Keratinocyte (primary cell): ENCODE results near the gene ANKRD24. TPM values are rescaled to one million over a fixed set of nuclear protein-coding genes. Genes with fewer than 3 reads are reported as not detected.

Experiments used
- DNase-seq: peaks from one replicate; pipeline ENCODE4 v3.0.0-alpha.2; 2011; ENCODE audit warnings: low read depth, missing footprints, low spot score
- FAIRE-seq: peaks from 2 replicates; lab custom pipeline; 2011; peaks lifted over from hg19 to GRCh38; lab: Jason Lieb, UNC
- H2AFZ ChIP-seq: 2 replicates; pipeline ENCODE4 v1.6.0; 2012; ENCODE audit warnings: low read length, control low read depth, inconsistent platforms; ENCODE audit not compliant: control insufficient read depth
- H3K27ac ChIP-seq: 2 replicates; pipeline ENCODE4 v1.5.1; 2011; ENCODE audit warnings: low read length; ENCODE audit not compliant: control insufficient read depth, insufficient read depth
- H3K27me3 ChIP-seq: 3 replicates; pipeline ENCODE4 v1.6.0; 2011; ENCODE audit warnings: low read length; ENCODE audit not compliant: control insufficient read depth, insufficient read depth; ENCODE audit errors: extremely low read depth
- H3K36me3 ChIP-seq, 2 experiments: 2 replicates in 1 of 2; 3 replicates in 1 of 2; pipeline ENCODE4 v1.5.1; 2011; ENCODE audit warnings: low read length in 2 of 2, mild to moderate bottlenecking in 1 of 2; ENCODE audit not compliant: control insufficient read depth in 2 of 2, insufficient read depth in 2 of 2; ENCODE audit errors: extremely low read depth in 1 of 2
- H3K4me1 ChIP-seq: 3 replicates; pipeline ENCODE4 v1.5.1; 2011; ENCODE audit warnings: low read length; ENCODE audit not compliant: control insufficient read depth, insufficient read depth; ENCODE audit errors: extremely low read depth
- H3K4me2 ChIP-seq: 3 replicates; pipeline ENCODE4 v1.6.0; 2011; ENCODE audit warnings: low read depth, low read length; ENCODE audit not compliant: control insufficient read depth, insufficient read depth; ENCODE audit errors: extremely low read depth
- H3K4me3 ChIP-seq, 3 experiments: fragments of 200-600 bp in 1 of 3; sonication (generic) in 1 of 3; 2 replicates in 2 of 3; 3 replicates in 1 of 3; pipeline ENCODE4 v1.5.1; 2011 to 2016; ENCODE audit warnings: low read length in 3 of 3, mild to moderate bottlenecking in 3 of 3, control low read depth in 2 of 3, inconsistent platforms in 1 of 3, low read depth in 1 of 3, mixed read lengths in 1 of 3, mixed run types in 1 of 3, moderate library complexity in 1 of 3; ENCODE audit not compliant: control insufficient read depth in 2 of 3, insufficient read depth in 2 of 3; ENCODE audit errors: extremely low read depth in 1 of 3
- H3K79me2 ChIP-seq: 2 replicates; pipeline ENCODE4 v1.6.0; 2012; ENCODE audit warnings: low read length; ENCODE audit not compliant: control insufficient read depth, insufficient read depth
- H3K9ac ChIP-seq: 3 replicates; pipeline ENCODE4 v1.6.0; 2011; ENCODE audit warnings: low read length; ENCODE audit not compliant: control insufficient read depth, insufficient read depth; ENCODE audit errors: extremely low read depth
- H3K9me1 ChIP-seq: 3 replicates; pipeline ENCODE4 v1.6.0; 2011; ENCODE audit warnings: low read length; ENCODE audit not compliant: control insufficient read depth, insufficient read depth; ENCODE audit errors: extremely low read depth
- H3K9me3 ChIP-seq: 2 replicates; pipeline ENCODE4 v1.5.1; 2012; ENCODE audit warnings: low read depth, low read length; ENCODE audit not compliant: control insufficient read depth
- H4K20me1 ChIP-seq: 3 replicates; pipeline ENCODE4 v1.6.0; 2011; ENCODE audit warnings: low read length; ENCODE audit not compliant: control insufficient read depth, insufficient read depth; ENCODE audit errors: extremely low read depth
- EZH2 ChIP-seq: IDR thresholded peaks from one replicate; pipeline ENCODE4 v1.6.1; 2012; ENCODE audit warnings: inconsistent platforms, mild to moderate bottlenecking, low read length, moderate library complexity
- dilution Hi-C: fragments of 300-500 bp; cut with MboI; formaldehyde crosslinking; loops from one replicate; pipeline ENCODE4 v1.7.0; 2020; ENCODE audit warnings: low sequenced_read_pairs; ENCODE audit not compliant: extremely low pct_ligation_motif_present
- polyA plus RNA-seq, 5 experiments: library from polyadenylated mRNA; depleted of rRNA in 3 of 5; stranded (reverse) in 3 of 5; stranded (forward) in 1 of 5; unstranded in 1 of 5; fragments of >200 nt; gene quantifications; 1 replicate in 1 of 5; 2 replicates in 3 of 5; 3 replicates in 1 of 5; pipeline versions ENCODE4 v1.2.1 to v1.2.3, GENCODE V29; 2011 to 2012; ENCODE audit warnings: missing spikeins in 2 of 5, low read depth in 1 of 5, low replicate concordance in 1 of 5
- TF ChIP-seq, protein P1 (sequence below), 3 experiments: IDR thresholded peaks in 1 of 3; conservative IDR thresholded peaks in 1 of 3; optimal IDR thresholded peaks in 1 of 3; 2 replicates in 2 of 3; 3 replicates in 1 of 3; pipeline versions ENCODE3 to v1.5.1; 2011; ENCODE audit warnings: low read length in 3 of 3, mild to moderate bottlenecking in 3 of 3, moderate library complexity in 2 of 3, control low read depth in 1 of 3, inconsistent platforms in 1 of 3; ENCODE audit not compliant: insufficient read depth in 2 of 3; ENCODE audit errors: extremely low read depth in 1 of 3

ANKRD24 gene
- polyA plus RNA-seq, 1 donor (not counting 4 experiments of a cell fraction or from before 2014, with no cell fraction given), result 0.07 TPM

DNA sequence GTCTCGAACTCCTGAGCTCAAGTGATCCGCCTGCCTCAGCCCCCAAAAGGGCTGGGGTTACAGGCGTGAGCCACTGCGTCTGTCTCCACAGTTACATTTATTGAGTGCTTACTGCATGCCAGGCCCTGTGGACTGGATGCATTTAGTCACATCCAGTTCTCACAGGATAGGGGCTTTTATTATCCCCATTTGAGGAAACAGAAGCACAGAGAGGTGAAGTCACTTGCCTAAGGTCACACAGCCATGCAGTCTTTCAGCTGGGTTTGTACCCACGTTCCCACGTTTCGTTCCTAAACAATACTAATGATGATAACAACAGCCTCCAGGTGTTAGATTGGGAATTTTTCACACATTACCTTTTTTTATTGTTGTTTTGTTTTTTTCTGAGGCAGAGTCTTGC lies 37.7 kb downstream of the ANKRD24 start:
- no peaks in the 10 kb centered on the region for H3K4me1 ChIP-seq
- H4K20me1 ChIP-seq, result no peaks in the 10 kb centered on the region
- dilution Hi-C loops, result no loop called here
- no peak for DNase-seq
- no peak overlapping the region for H3K4me2 ChIP-seq
- H3K36me3 ChIP-seq, result no peaks in the 10 kb centered on the region
- H3K27me3 ChIP-seq, result peaks cover 5% of the 10 kb centered on the region
- no peaks in the 10 kb centered on the region for H3K79me2 ChIP-seq
- no peak overlapping the region for H3K4me3 ChIP-seq
- no peak overlapping the region for H3K9ac ChIP-seq
- TF ChIP-seq EZH2, result no peak
- TF ChIP-seq, protein P1, sequence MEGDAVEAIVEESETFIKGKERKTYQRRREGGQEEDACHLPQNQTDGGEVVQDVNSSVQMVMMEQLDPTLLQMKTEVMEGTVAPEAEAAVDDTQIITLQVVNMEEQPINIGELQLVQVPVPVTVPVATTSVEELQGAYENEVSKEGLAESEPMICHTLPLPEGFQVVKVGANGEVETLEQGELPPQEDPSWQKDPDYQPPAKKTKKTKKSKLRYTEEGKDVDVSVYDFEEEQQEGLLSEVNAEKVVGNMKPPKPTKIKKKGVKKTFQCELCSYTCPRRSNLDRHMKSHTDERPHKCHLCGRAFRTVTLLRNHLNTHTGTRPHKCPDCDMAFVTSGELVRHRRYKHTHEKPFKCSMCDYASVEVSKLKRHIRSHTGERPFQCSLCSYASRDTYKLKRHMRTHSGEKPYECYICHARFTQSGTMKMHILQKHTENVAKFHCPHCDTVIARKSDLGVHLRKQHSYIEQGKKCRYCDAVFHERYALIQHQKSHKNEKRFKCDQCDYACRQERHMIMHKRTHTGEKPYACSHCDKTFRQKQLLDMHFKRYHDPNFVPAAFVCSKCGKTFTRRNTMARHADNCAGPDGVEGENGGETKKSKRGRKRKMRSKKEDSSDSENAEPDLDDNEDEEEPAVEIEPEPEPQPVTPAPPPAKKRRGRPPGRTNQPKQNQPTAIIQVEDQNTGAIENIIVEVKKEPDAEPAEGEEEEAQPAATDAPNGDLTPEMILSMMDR (optimal IDR thresholded peaks at IDR 0.05 in 1 of 3, IDR thresholded peaks at IDR 0.05 in 1 of 3, conservative IDR thresholded peaks at IDR 0.05 in 1 of 3; ENCODE audit: extremely low read depth in 1 of 3, insufficient read depth in 2 of 3, low read length in 3 of 3), result no peak
- no peak overlapping the region for H3K27ac ChIP-seq
- peaks cover 4% of the 10 kb centered on the region for H3K9me3 ChIP-seq
- H2AFZ ChIP-seq, result no peak overlapping the region
- no peak for FAIRE-seq
- no peaks in the 10 kb centered on the region for H3K9me1 ChIP-seq

DNA sequence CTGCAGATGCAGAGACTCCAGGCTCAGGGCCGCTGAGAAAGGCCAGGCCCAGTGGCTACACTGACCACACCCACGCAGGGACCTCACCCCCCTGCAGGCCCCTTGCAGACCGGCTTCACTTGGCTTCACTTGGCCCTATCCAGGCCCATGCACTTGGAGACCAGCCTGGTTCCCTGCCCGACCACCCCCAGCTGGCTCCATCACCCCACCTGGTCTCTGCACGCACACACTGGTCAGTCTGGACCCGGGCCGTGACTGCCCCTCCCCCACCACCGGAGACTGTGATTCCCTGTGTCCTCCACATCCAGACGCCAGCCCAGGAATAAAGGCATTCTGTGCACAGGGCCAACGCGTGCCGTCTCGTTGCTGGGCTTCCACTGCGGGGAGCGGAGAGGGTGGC lies 42.0 kb downstream of the ANKRD24 start:
- Histone ChIP-seq H3K4me1 (no peaks in the 10 kb centered on the region), H3K27me3 (peaks cover 12% of the 10 kb centered on the region), H3K9ac (no peak overlapping the region), H3K79me2 (no peaks in the 10 kb centered on the region), H3K4me2 (no peak overlapping the region), H4K20me1 (no peaks in the 10 kb centered on the region), H3K36me3 (no peaks in the 10 kb centered on the region), H3K9me3 (no peaks in the 10 kb centered on the region), H3K27ac (no peak overlapping the region), H2AFZ (no peak overlapping the region), H3K4me3 (no peak overlapping the region), H3K9me1 (no peaks in the 10 kb centered on the region)
- dilution Hi-C loops, result no loop called here
- FAIRE-seq, result no peak
- DNase-seq, result no peak
- TF ChIP-seq, protein P1 (optimal IDR thresholded peaks at IDR 0.05 in 1 of 3, IDR thresholded peaks at IDR 0.05 in 1 of 3, conservative IDR thresholded peaks at IDR 0.05 in 1 of 3; ENCODE audit: extremely low read depth in 1 of 3, insufficient read depth in 2 of 3, low read length in 3 of 3), result no peak
- TF ChIP-seq EZH2, result no peak
